Measurements from ENCODE around the gene FREY1.

DNA sequence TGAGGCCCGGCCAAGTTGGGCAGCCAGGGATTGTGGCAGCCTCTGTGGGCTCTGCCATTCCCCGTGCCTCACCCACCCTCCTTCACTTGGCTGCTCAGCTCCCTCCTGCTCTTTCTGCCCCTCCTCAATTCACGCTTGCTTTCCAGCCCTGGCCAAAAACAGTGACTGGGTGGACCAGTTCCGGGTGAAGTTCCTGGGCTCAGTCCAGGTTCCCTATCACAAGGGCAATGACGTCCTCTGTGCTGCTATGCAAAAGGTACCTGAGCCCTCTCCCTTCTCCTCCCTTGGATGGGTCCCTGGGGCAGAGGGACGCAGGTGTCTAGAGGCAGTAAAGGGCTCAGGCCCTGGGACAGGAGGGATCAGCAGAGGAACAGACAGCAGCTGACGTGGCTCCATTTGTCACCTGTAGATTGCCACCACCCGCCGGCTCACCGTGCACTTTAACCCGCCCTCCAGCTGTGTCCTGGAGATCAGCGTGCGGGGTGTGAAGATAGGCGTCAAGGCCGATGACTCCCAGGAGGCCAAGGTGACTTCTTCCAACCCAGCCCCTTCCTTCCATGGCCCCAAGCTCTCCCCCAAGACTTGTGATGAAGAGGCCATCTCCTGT lies 2.7 kb downstream of the FREY1 start:
- TF ChIP-seq ZSCAN30 (tag by site-specific recombination; IDR thresholded peaks at IDR 0.05) (no peak), YY1 (tag by site-specific recombination; IDR thresholded peaks at IDR 0.05) (no peak)

Measured in HEK293 (cell line).